AG20443 (cell line): Measurements from ENCODE around the gene VAMP5.
"Not testable (repeated sequence)": the region's sequence is repeated elsewhere in the genome, so short reads cannot be mapped to it uniquely, and the experiment has no call there.

Experiments used
- DNase-seq: peaks from one replicate; pipeline ENCODE4 v3.0.0; 2012; ENCODE audit warnings: low spot score, mixed read lengths

The VAMP5 gene

DNA sequence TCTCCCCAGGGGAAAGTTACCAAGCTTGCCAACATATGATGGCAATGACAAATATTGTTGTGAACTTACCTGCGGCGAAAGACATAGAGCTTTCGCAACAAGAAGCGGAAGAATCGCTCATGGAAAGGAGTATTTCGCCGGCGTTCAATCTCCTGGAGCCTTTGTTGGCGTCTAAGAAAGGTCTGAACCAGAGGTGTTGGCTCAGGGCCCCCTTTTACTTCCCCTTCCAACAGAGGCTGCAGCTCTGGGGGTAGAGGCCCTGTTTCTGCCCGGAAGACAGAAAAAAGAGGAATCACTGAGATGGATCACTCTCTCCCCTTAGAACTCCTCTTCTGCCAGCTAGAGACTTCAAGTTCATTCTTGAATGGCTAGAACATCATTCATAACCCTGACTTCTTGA is 33.7 kb upstream of the VAMP5 start:
- DNase-seq = no peak

DNA sequence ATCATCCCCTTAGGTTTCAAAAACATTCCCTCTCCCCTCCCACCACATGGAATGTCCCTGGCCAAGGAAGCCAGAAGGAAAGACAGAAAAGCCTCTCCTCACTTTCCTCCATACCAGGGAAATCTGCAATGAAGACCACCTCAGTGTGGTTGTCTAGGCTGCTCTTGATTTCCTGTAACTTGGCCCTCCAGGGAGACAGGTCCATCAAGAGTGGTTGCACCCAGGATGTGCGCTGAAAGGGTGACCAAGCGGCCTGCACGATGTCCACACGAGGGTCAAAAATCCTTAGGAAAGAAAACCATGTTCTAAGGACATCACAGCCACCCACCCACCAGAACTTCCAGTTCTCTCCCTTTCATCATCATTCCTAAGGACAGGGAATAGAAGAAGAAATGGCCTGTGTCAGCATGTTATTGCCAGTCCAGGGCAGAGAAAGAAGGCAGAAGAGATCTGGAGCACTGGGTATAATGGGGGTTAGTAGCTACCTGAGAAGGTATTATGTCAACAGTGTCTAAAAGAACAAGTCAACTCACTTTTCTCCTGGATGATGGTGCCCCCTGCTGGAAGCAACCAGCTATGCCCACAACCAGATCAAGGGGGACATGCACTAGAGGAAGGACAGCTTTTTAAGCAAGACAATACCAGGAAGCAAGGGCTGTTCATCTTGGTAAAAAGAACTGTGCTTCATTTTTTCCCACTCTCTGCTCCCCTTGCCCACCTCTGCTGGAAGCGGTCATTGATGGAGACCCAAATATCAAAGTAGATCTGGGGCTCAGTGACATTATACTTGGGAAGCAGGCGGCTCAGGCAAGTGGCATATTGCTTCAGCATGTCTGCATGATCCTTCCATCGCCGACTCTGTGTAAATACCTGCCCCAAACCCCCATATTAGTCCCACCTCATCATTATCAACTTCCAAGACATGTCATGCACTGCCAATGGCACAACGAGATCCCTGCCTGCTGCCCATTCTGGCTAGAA is 32.2 kb upstream of the VAMP5 start:
- DNase-seq = peak; percentile 72

DNA sequence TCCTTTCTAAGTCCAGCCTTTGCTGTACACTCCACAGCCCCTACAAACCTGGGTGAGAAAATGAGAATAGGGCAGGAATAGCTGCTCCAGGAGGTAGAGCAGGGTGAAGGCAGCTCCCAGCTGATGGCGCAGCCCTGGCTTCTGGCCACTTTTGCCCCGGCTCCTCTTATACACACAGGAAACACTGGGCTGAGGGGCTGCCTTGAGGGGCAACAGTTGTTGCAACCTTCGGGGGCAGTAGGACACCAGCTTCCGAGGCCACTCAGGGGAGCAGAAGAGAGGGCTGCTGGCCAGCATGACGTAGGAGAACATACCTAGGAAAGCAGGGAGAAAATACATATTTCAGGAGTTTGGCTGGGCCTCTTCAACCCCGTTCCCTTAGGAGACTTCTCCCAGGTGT is 31.0 kb upstream of the VAMP5 start:
- no peak for DNase-seq

DNA sequence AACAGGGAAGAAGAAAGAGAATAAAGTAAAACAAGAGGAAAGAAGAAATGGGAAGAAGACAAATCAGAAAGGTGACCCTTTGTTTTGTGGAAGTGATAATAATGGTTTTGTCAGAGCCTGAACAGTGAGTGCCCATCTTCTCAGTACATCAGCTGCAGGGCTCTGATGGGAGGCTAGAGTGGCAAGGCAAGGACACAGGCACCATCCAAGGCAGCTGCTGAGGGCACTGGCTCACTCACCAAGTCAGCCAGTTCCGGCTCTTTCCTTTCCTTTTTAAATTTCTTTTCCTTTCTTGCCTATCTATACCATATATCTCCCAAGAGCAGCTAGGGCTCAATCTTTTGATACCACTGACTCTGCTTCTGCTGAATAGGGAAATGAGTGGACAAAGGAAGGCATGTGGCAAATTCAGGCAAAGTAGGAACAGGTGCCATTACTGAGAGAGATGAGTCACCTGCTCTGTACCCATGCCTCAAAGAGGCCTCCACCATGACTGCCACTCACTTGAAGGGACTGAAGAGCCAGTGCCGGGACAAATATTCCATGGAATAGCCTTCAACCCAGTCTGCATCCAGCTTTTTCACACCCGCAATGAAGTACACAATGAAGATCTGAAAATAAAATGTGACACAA is 29.1 kb upstream of the VAMP5 start:
- no peak for DNase-seq

DNA sequence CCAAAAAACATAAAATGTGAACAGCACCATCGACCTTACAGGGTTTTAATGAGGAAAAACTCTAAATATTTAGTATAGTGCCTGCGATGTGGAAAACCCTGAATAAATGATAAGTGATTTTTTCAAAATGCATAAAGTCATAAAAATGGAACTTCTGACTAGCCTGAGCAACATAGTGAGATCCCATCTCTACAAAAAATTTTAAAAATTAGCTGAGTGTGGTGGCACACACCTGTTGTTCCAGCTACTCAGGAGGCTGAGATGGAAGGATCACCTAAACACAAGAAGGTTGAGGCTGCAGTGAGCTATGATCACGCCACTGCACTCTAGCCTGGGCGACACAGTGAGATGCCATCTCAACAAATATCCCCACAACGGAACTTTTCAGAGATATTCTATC is 27.1 kb upstream of the VAMP5 start:
- no peak for DNase-seq

DNA sequence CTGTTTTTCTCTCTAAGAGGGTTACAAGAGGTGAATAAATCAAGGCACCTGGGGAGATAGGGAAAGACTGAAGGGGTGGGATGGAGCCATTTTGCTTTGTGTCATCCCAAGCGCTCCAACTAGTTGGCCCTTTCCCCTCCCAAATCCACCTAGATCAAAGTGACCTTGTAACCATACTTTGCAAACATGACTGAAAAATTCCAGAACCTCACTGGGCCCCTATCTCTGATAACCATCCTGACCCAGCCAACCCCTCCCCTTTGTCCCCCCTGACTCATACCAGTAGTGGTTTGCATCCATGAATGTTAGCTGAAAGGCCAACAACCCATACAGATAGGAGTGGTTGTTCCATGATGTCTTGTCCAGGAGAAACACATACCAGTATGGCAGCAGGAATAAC is 26.1 kb upstream of the VAMP5 start:
- no peak for DNase-seq

DNA sequence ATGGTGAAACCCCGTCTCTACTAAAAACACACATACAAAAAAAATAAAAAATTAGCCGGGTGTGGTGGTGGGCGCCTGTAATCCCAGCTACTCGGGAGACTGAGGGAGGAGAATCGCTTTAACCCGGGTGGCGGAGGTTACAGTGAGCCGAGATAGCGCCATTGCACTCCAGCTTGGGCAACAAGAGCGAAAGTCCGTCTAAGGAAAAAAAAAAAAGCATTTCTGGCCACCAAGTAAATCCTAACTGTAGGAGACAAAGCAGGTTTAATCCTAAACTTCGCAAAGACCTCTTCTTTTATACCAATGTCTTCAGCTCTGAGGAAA is 23.9 kb upstream of the VAMP5 start:
- DNase-seq = not testable (repeated sequence)

DNA sequence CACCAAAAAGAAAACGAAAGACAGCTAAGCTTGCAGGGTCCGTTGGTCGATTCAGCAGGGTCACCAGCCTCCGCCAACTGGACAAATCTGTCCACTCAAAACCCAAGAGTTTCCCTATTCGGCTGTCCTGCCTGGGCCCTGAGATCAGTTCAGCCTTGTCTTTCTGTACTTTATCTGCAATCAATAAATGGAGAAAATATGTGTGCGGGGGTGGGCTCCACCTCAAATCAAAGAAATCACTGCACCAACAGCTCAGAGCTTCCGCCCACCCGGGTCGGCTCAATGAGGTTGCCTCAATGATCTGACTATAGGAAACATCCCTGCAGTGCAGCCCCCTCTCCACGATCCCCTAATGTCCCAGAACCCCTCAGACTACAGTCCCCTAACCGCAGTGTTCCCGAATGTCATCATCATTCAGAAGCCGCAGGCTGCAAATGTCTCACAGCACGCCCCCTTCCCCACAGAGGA is 23.4 kb upstream of the VAMP5 start:
- DNase-seq = no peak

DNA sequence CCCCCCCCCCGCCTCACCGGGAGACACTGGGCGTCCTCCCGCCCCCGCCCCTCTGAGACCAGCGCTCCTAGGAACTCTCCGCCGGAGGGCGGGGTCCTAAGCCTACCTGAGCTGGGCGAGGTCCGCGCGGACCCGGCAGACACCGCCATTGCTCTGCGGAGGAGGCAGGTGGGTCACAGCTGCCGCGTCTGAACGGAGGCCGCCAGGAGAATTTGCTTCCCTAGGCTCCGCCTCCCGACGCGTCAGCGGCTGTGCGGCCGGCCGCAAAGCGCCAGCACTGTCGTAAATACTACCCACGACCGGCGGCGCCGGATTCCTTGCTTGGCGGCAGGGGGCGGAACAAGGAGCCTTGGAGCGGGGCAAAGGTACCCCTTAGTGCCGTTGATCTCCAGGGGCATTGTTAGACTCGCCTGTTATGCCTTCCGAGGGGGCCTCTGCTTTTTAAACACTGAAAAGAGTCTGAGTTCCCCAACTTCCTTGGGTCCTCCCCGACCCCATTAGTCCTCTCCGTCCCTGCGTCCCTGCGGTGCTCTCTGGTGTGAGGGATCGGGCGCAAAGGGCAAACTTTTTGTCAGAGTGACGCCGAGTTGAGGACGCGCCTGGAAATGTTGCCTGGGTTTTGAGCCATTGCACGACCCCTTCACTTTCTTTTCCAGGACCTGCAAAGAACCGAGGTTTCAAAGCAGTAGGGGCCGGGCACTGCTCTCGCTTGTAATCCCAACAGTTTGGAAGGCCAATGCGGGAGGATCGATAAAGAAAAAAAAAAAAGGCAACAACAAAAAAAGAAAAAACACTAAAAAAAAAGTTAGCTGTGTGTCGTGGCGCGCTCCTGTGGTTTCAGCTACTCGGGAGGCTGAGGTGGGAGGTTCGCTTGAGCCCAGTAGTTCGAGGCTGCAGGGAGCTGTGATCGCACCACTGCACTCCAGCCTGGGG is 22.7 kb upstream of the VAMP5 start, which contains the start of gene GGCX:
Gene GGCX, minus strand, starts transcription at position 214 of the 933 bp plus-strand sequence. Its CDS starts 65 bp downstream, at position 149.
- peak; percentile 96 for DNase-seq

DNA sequence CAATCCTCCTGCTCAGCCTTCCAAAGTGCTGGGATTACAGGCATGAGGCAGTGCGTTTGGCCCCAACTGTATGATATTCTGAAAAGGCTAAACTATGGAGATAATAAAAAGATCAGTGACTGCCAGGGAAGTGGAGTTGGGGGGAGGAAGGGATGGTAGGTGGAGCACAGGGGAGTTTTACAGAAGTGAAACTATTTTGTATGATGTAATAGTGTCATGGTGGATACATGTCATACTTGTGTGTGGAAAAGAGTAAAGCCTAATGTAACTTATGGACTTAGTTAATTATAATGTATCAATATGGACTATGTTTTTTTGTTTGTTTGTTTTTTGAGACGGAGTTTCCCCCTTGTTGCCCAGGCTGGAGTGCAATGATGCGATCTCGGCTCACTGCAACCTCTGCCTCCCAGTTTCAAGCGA is 20.1 kb upstream of the VAMP5 start:
- DNase-seq = no peak

DNA sequence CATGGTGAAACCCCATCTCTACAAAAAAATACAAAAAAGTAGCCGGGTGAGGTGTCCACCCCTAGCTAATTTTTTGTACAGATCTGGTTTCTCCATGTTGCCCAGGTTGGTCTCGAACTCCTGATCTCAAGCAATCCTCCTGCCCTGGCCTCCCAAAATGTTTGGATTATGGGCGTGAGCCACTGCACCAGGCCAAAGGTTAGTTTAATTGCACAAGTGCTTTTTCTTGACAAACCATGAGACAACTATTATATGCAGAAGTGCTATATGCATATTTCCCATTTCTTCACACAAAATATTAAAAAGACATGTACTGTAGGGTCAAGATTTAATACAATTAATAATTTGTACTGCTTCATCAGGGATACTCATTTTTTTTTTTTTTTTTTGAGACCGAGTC is 18.0 kb upstream of the VAMP5 start:
- no peak for DNase-seq

DNA sequence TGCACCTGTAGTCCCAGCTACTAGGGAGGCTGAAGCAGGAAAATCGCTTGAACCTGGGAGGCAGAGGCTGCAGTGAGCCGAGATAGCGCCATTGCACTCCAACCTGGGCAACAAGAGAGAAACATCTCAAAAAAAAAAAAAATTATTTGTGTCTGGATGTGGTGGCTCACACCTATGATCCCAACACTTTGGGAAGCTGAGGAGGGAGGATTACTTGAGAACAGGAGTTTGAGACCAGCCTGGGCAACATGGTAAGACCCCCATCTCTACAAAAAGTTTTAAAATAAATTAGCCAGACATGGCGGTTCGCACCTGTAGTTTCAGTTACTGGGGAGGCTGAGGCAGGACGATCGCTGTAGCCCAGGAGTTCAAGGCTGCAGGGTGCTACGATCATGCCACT is 8.5 kb upstream of the VAMP5 start:
- no peak for DNase-seq

DNA sequence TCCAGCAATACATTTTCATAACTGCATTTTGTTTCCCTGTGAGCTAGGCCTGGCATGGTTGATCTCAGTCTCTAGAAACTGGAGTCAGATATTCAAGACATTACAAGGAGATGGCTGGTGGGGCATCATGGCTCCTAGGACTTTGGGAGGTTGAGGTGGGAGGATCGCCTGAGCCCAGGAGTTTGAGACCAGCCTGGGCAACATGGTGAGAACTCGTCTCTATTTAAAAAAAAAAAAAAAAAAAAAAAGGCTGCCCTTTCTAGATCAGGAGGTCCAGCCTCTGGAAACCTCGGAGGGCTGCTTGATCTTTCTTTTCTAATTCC is 7.2 kb upstream of the VAMP5 start:
- no peak for DNase-seq

DNA sequence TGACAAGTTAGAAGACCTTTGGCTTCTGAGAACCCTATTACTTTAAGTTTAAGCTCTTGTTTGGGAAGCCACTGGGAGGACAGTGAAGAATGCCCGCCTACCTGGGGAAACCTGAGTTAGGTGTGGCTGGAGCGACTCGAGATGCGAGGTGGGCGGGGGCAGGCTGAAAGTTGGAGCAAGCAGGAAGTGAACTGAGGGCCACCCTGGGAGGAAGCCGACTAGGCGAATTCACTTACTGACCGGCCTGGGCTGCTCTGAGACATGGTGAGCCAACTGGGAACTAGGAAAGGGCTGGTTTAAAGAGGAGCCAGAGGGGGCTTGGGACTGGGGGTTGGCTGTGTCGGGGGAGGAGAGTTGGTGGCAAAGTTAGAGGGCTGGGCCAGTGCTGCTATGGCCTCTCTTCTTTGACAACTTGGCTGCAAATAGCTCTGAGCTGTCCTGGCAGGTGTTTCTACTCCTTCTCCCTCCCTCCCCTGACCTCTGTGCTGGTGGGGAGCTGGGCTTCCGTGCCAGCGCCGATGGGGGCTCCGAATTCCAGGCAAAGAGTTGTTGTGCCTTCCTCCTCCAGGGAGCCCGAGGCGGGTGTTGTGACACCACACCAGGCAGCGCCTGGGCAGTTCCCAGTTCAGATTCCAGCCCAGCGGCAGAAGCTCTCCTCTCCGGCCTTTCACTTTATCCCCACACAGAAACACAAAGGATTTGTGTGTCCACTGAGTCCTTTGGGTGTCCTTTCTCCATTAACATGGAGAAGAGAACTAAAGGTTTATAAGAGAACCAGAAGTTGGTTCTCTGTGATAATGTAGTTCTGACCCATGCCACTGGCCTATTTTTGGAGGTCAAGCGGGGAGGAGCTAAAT is 6.6 kb upstream of the VAMP5 start, which contains the start of gene VAMP8:
Gene VAMP8, plus strand, starts transcription at position 201 of the 857 bp plus-strand sequence. Its CDS starts 61 bp downstream, at position 262.
- DNase-seq = no peak

DNA sequence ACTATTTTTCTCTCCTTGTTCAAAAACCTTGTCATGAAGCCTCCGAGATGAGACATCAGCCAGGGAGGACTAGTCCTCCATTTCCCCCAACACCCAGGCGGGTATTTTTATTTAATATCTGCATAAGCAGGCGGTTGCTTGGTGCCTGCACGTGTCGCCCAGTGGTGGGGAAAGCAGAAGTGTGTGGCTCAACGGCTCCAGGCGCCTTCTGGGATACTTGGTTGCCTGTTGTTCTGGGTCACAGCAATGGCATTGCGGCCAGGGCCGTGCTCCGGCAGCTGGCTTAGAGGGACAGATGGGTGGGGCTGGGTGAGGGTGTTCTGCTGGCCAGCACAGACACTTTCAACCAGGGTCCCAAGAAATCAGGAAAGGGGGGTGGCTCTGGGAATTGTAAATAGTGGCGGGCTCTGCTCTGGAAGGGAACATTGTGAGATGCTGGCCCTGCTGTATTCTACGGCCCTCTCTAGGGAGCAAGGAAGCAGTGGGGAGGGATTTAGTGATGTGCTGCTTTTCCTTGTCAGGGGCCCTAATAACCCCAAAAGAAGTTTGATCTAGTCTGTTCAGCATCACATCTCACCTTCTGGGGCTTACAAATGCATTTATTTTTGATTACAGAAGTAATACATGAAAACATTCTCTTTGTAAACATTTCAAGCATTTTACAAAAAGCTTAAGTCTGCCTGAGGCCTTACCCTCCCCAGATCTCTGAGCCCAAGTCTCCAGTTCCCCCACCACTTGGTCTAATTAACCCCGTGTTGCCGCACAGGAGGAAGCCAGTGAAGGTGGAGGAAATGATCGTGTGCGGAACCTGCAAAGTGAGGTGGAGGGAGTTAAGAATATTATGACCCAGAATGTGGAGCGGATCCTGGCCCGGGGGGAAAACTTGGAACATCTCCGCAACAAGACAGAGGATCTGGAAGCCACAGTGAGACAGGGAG is 5.7 kb upstream of the VAMP5 start:
- DNase-seq = no peak

DNA sequence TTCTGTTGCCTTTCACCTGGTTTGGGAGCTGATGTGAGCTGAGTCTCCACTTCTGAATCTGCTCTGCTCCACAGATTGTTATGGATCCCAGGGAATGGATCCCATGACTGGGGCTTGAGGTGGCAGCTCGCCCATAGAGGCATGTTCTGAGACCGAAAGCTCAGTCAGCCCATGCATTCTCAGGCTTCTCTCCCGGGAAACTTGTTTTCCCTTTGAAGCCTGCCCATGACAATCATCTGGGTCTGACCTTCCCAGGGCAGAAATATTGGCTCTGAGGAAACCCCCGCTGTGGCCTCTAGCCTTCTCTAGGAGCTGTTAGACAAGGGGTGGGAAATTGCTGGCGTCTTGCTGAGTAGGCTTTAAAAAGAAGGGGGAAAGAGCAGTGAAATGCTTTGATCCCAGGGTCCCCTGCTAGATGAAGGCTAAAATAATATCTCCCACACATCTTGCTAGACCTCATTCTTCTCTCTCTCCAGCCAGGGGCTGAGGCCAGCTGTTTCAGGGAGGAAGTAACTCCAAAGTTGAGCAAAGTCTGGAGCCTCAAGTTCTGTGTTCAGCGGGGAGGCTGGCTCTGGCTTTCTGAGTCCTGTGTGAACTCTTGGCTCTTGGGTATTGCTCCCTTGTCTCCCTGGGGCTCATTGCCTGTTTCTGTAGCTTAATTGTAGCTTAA is 4.8 kb upstream of the VAMP5 start:
- DNase-seq = no peak

DNA sequence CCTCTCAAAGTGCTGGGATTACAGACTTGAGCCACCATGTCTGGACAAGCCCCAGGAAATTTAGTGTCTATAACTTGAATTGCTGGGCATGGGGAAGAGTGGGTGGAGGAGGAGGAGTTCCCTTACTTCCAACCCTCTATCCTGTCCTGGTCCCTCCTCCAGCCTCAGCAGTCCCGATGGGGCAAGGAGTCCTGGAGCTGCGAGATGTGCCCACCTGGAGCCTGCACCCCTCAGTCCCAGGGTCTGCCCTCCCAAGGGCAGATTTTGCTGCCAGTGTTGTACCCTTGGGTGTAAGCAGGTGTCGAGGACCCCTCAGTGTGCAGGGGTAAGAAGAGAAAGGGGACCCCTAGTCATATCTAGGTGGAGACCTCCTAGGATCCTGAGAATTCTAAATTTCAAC is 4.0 kb upstream of the VAMP5 start:
- no peak for DNase-seq

DNA sequence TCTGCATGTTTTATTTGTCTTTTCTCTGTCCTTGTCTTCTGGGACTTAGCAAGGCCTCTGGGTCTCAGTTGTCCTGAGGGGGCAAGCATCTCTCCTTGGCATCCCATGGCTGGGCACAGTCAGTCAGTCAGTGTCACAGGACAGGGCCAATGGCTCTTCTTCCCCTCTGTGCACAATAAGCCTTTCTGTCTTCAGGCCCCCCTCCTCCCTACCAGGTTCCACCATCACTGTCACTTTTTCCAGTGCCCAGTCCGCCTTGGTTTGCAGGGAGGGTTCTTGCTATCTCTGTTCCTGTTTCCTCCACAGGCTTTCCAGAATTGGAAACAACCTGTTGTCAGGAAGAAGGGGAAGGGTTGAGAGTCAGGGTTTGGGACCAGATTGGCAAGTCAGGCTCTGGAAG is 1.7 kb upstream of the VAMP5 start:
- no peak for DNase-seq

DNA sequence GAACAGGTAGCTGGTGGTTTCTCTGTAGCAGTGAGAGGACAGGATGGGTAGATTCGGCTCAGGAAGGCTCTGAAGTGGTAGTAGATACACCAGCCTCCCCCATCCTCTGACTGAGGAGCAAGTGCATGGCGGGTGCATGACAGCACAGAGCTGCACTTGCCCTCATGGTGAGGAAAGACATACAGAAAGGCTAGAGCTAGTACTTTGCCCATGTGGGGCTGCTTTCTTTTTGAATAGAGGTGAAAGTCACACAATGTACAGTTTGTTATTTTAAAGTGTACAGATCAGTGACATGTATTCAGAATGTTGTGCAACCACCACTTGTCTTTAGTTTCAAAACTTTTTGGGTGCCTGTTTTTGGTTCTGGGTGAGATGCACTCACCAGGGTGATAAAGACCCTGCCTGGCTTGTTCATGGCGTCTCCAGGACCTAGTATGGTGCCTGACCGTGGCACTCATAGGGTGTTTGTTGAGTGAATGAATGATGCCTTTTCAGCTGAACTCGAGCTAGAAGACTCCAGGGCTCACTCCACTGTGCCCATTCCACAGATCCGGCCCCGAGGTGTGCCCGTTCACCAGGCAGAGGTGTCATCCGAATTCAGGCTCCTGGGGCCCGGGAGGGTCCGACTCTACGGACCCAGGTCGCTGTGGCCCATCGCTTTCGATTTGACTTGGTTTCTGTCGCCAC is 421 bp upstream of the VAMP5 start:
- DNase-seq = no peak
